Activated CD4-positive, alpha-beta T cell treated with anti-CD3 and anti-CD28 coated beads, Interleukin-2, amount 10 ng/mL, durations not matched to agents 24 days and 14 days (primary cell): ENCODE results near the gene TMEM97. TPM values are rescaled to one million over a fixed set of nuclear protein-coding genes. Genes with fewer than 3 reads are reported as not detected.
A peak's percentile ranks its signal among the peaks of the same experiment; 100 is the strongest.
"Not testable (repeated sequence)": the region's sequence is repeated elsewhere in the genome, so short reads cannot be mapped to it uniquely, and the experiment has no call there.

Source experiments
- DNase-seq: peaks from one replicate; pipeline ENCODE4 v3.0.0; 2022
- H3K27ac Mint-ChIP-seq: one replicate; pipeline ENCODE4 v1.8.0; 2022; ENCODE audit warnings: mild to moderate bottlenecking, mixed read lengths
- H3K27me3 Mint-ChIP-seq: one replicate; pipeline ENCODE4 v1.8.0; 2022; ENCODE audit warnings: mixed read lengths
- H3K36me3 Mint-ChIP-seq: one replicate; pipeline ENCODE4 v1.8.0; 2022; ENCODE audit warnings: low read depth, mild to moderate bottlenecking, mixed read lengths
- H3K4me1 Mint-ChIP-seq: one replicate; pipeline ENCODE4 v1.8.0; 2021; ENCODE audit warnings: mixed read lengths
- H3K4me3 Mint-ChIP-seq: one replicate; pipeline ENCODE4 v1.8.0; 2022; ENCODE audit warnings: mild to moderate bottlenecking, moderate library complexity, mixed read lengths
- H3K9me3 Mint-ChIP-seq: one replicate; pipeline ENCODE4 v1.8.0; 2021; ENCODE audit warnings: mixed read lengths
- intact Hi-C: fragments of 100-400 bp; cut with micrococcal nuclease; formaldehyde crosslinking; loops from one replicate; pipeline ENCODE4 v1.15.1; 2023
- total RNA-seq: library from RNA; stranded (reverse); gene quantifications from 2 replicates; pipeline ENCODE4 v1.2.3, GENCODE V29; 2022

Gene TMEM97
- total RNA-seq, 1 donor from 2014 or later = 69.0 TPM

- H3K27ac Mint-ChIP-seq, H3K9me3 Mint-ChIP-seq, H3K4me3 Mint-ChIP-seq, H3K36me3 Mint-ChIP-seq, intact Hi-C loops, DNase-seq: not testable (repeated sequence)
- Mint-ChIP-seq H3K27me3 (peaks cover 23% of the 10 kb centered on the region), H3K4me1 (peaks cover 13% of the 10 kb centered on the region)
These were observed 26.1 kb upstream of the TMEM97 start for GRCh38 chr17:28292878-28293277.

- Mint-ChIP-seq H3K27ac (no peak overlapping the region), H3K27me3 (peaks cover 25% of the 10 kb centered on the region), H3K4me1 (peaks cover 13% of the 10 kb centered on the region), H3K9me3 (no peaks in the 10 kb centered on the region), H3K36me3 (no peaks in the 10 kb centered on the region), H3K4me3 (no peak overlapping the region)
- DNase-seq = no peak
- intact Hi-C loops = loop anchor here (2.0 kb wide), 1 partner anchor 15 kb away; no protein-coding TSS in a partner anchor
These were observed 25.0 kb upstream of the TMEM97 start for GRCh38 chr17:28293994-28294393.

- Mint-ChIP-seq H3K4me3 (peak overlapping the region; percentile 13), H3K4me1 (peaks cover 13% of the 10 kb centered on the region), H3K27me3 (peaks cover 23% of the 10 kb centered on the region), H3K27ac (peak overlapping the region; percentile 83), H3K36me3 (no peaks in the 10 kb centered on the region), H3K9me3 (no peaks in the 10 kb centered on the region)
- intact Hi-C loops = loop anchor here (2.0 kb wide), 1 partner anchor 17 kb away; no protein-coding TSS in a partner anchor
- no peak for DNase-seq
These were observed 23.1 kb upstream of the TMEM97 start for GRCh38 chr17:28295677-28296578.

GRCh38 chr17:28298449-28298848 lies 20.6 kb upstream of the TMEM97 start:
- Mint-ChIP-seq H3K27me3 (peaks cover 8% of the 10 kb centered on the region), H3K9me3 (no peaks in the 10 kb centered on the region), H3K36me3 (no peaks in the 10 kb centered on the region), H3K27ac (no peak overlapping the region), H3K4me3 (no peak overlapping the region), H3K4me1 (peaks cover 13% of the 10 kb centered on the region)
- DNase-seq = no peak
- intact Hi-C loops = no loop called here

- no peak overlapping the region for H3K4me3 Mint-ChIP-seq
- intact Hi-C loops = no loop called here
- no peaks in the 10 kb centered on the region for H3K36me3 Mint-ChIP-seq
- H3K9me3 Mint-ChIP-seq = no peaks in the 10 kb centered on the region
- H3K4me1 Mint-ChIP-seq = no peaks in the 10 kb centered on the region
- H3K27me3 Mint-ChIP-seq = peaks cover 31% of the 10 kb centered on the region
- DNase-seq = no peak
- H3K27ac Mint-ChIP-seq = no peak overlapping the region
These were observed 12.0 kb upstream of the TMEM97 start for GRCh38 chr17:28306954-28307401.

- Mint-ChIP-seq H3K4me1 (peaks cover 9% of the 10 kb centered on the region), H3K9me3 (no peaks in the 10 kb centered on the region), H3K27ac (no peak overlapping the region), H3K4me3 (no peak overlapping the region), H3K36me3 (no peaks in the 10 kb centered on the region), H3K27me3 (peaks cover 13% of the 10 kb centered on the region)
- DNase-seq = no peak
- intact Hi-C loops = no loop called here
These were observed 5.2 kb upstream of the TMEM97 start for GRCh38 chr17:28313841-28314240.

- intact Hi-C loops = loop anchor here (5.0 kb wide), 1 partner anchor 509 kb away; no protein-coding TSS in a partner anchor
- Mint-ChIP-seq H3K36me3 (peaks cover 10% of the 10 kb centered on the region), H3K27me3 (peaks cover 11% of the 10 kb centered on the region), H3K4me3 (no peak overlapping the region), H3K27ac (no peak overlapping the region), H3K4me1 (peaks cover 20% of the 10 kb centered on the region), H3K9me3 (no peaks in the 10 kb centered on the region)
- DNase-seq = no peak
These were observed 2.9 kb upstream of the TMEM97 start for GRCh38 chr17:28315846-28316705.

GRCh38 chr17:28317099-28317965 lies 1.7 kb upstream of the TMEM97 start:
- no peak for DNase-seq
- H3K4me1 Mint-ChIP-seq = peaks cover 29% of the 10 kb centered on the region
- intact Hi-C loops = loop anchor here (5.0 kb wide), 1 partner anchor 510 kb away; no protein-coding TSS in a partner anchor
- peak overlapping the region; percentile 96 for H3K27ac Mint-ChIP-seq
- peak overlapping the region; percentile 97 for H3K4me3 Mint-ChIP-seq
- peaks cover 11% of the 10 kb centered on the region for H3K27me3 Mint-ChIP-seq
- H3K9me3 Mint-ChIP-seq = no peaks in the 10 kb centered on the region
- peaks cover 10% of the 10 kb centered on the region for H3K36me3 Mint-ChIP-seq

- no peaks in the 10 kb centered on the region for H3K9me3 Mint-ChIP-seq
- H3K4me1 Mint-ChIP-seq = peaks cover 34% of the 10 kb centered on the region
- peaks cover 7% of the 10 kb centered on the region for H3K27me3 Mint-ChIP-seq
- H3K4me3 Mint-ChIP-seq = peak overlapping the region; percentile 97
- peaks cover 15% of the 10 kb centered on the region for H3K36me3 Mint-ChIP-seq
- peak; percentile 71 for DNase-seq
- intact Hi-C loops = loop anchor here (5.0 kb wide), 1 partner anchor 511 kb away; no protein-coding TSS in a partner anchor
- peak overlapping the region; percentile 96 for H3K27ac Mint-ChIP-seq
These were observed 838 bp upstream of the TMEM97 start for GRCh38 chr17:28317966-28318758.

- H3K27ac Mint-ChIP-seq = peak overlapping the region; percentile 96
- peaks cover 15% of the 10 kb centered on the region for H3K36me3 Mint-ChIP-seq
- intact Hi-C loops = loop anchor here (1.0 to 5.0 kb wide), 3 partner anchors 8 to 512 kb away; partner anchors contain the start of genes IFT20 and TNFAIP1
- peak overlapping the region; percentile 97 for H3K4me3 Mint-ChIP-seq
- no peaks in the 10 kb centered on the region for H3K27me3 Mint-ChIP-seq
- peaks cover 34% of the 10 kb centered on the region for H3K4me1 Mint-ChIP-seq
- H3K9me3 Mint-ChIP-seq = no peaks in the 10 kb centered on the region
- no peak for DNase-seq
These were observed 567 bp downstream of the TMEM97 start for GRCh38 chr17:28319598-28319935.

- no peak for DNase-seq
- peaks cover 36% of the 10 kb centered on the region for H3K4me1 Mint-ChIP-seq
- peak overlapping the region; percentile 96 for H3K27ac Mint-ChIP-seq
- no peaks in the 10 kb centered on the region for H3K9me3 Mint-ChIP-seq
- intact Hi-C loops = no loop called here
- no peaks in the 10 kb centered on the region for H3K27me3 Mint-ChIP-seq
- H3K4me3 Mint-ChIP-seq = peak overlapping the region; percentile 97
- peaks cover 15% of the 10 kb centered on the region for H3K36me3 Mint-ChIP-seq
These were observed 1.4 kb downstream of the TMEM97 start for GRCh38 chr17:28320215-28321061.

GRCh38 chr17:28324267-28324745 lies 5.3 kb downstream of the TMEM97 start:
- H3K36me3 Mint-ChIP-seq = peaks cover 46% of the 10 kb centered on the region
- no peak overlapping the region for H3K27ac Mint-ChIP-seq
- intact Hi-C loops = no loop called here
- H3K4me3 Mint-ChIP-seq = no peak overlapping the region
- no peaks in the 10 kb centered on the region for H3K9me3 Mint-ChIP-seq
- no peak for DNase-seq
- peaks cover 42% of the 10 kb centered on the region for H3K4me1 Mint-ChIP-seq
- H3K27me3 Mint-ChIP-seq = no peaks in the 10 kb centered on the region
